Central memory CD8-positive, alpha-beta T cell (primary cell): ENCODE data around the gene MRPL38.

Experiments
- ATAC-seq: fragments of 150-1000 bp; cut with Tn5 transposase; replicated peaks from 2 replicates; pipeline ENCODE4 v1.10.0; 2022; ENCODE audit warnings: mild to moderate bottlenecking, moderate FRiP score, moderate number of reproducible peaks; ENCODE audit not compliant: poor library complexity, severe bottlenecking; ENCODE audit errors: extremely low read depth
- DNase-seq, 2 donors: peaks; one replicate each; pipeline ENCODE4 v3.0.0; 2021; ENCODE audit warnings: low spot score in 2 of 2
- H3K27ac Mint-ChIP-seq: one replicate; pipeline ENCODE4 v1.8.0; 2022; ENCODE audit warnings: low read depth, mild to moderate bottlenecking, moderate library complexity, mixed read lengths
- H3K27me3 Mint-ChIP-seq: one replicate; pipeline ENCODE4 v1.8.0; 2022; ENCODE audit warnings: mixed read lengths
- H3K36me3 Mint-ChIP-seq: one replicate; pipeline ENCODE4 v1.8.0; 2022; ENCODE audit warnings: mild to moderate bottlenecking, moderate library complexity, mixed read lengths; ENCODE audit not compliant: insufficient read depth
- H3K4me1 Mint-ChIP-seq: one replicate; pipeline ENCODE4 v1.8.0; 2022; ENCODE audit warnings: mixed read lengths
- H3K4me3 Mint-ChIP-seq: one replicate; pipeline ENCODE4 v1.8.0; 2022; ENCODE audit warnings: mild to moderate bottlenecking, moderate library complexity, mixed read lengths
- H3K9me3 Mint-ChIP-seq: one replicate; pipeline ENCODE4 v1.8.0; 2022; ENCODE audit warnings: mixed read lengths

The MRPL38 gene

DNA sequence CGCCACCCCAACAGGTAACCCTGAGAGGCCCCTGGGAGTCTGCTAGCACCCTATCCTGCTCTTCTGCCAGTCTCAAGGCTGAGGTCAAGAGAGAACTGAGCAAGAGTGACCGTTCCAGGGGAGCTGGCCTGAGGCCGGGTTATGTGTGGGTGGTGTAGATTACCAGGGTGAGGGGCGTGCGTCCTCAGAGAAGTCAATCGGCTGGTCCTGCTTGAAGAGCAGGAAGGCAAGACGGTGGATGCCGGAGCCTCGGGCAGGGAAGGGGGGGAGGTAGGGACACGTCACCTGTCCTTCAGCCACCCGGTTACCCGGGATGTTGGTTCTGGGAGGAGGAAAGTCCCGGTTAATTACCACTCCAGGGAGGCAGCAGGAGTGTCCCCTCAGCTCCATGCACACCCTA is 5.3 kb downstream of the MRPL38 start:
- peaks cover 27% of the 10 kb centered on the region for H3K36me3 Mint-ChIP-seq
- ATAC-seq (no peak), DNase-seq (no peak)
- H3K9me3 Mint-ChIP-seq = no peaks in the 10 kb centered on the region
- no peak overlapping the region for H3K27ac Mint-ChIP-seq
- peaks cover 35% of the 10 kb centered on the region for H3K4me1 Mint-ChIP-seq
- H3K4me3 Mint-ChIP-seq = no peak overlapping the region
- H3K27me3 Mint-ChIP-seq = no peaks in the 10 kb centered on the region

- H3K27me3 Mint-ChIP-seq = no peaks in the 10 kb centered on the region
- DNase-seq = no peak
- no peak overlapping the region for H3K27ac Mint-ChIP-seq
- no peak for ATAC-seq
- H3K36me3 Mint-ChIP-seq = peaks cover 26% of the 10 kb centered on the region
- peak overlapping the region; percentile 82 for H3K4me3 Mint-ChIP-seq
- no peaks in the 10 kb centered on the region for H3K9me3 Mint-ChIP-seq
- peaks cover 35% of the 10 kb centered on the region for H3K4me1 Mint-ChIP-seq
Observed at GRCh38 chr17:75898791-75899190, 5.9 kb downstream of the MRPL38 start.

DNA sequence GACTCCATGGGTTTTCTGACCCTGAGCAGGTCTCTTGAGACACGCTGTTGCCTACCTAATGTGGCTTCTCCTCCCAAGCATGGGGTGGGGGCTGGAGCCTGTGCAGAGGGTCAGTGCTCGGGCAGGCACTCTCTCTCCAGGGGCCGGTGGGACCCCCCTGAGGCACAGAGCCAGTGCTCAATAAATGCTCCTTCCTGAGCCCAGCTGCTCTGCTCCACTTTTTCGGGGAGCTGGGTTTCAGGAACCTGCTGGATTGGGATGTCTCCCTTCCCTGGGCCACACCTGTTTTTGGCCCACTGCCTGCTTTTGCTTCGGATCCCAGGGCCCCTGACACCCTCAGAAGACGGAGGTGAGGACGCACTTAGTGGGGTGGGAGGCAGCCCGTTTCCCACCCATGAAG is 6.6 kb downstream of the MRPL38 start:
- Mint-ChIP-seq H3K9me3 (no peaks in the 10 kb centered on the region), H3K4me1 (peaks cover 38% of the 10 kb centered on the region), H3K27me3 (no peaks in the 10 kb centered on the region), H3K27ac (peak overlapping the region; percentile 41), H3K36me3 (peaks cover 24% of the 10 kb centered on the region), H3K4me3 (peak overlapping the region; percentile 82)
- no peak for ATAC-seq
- no peak for DNase-seq

DNA sequence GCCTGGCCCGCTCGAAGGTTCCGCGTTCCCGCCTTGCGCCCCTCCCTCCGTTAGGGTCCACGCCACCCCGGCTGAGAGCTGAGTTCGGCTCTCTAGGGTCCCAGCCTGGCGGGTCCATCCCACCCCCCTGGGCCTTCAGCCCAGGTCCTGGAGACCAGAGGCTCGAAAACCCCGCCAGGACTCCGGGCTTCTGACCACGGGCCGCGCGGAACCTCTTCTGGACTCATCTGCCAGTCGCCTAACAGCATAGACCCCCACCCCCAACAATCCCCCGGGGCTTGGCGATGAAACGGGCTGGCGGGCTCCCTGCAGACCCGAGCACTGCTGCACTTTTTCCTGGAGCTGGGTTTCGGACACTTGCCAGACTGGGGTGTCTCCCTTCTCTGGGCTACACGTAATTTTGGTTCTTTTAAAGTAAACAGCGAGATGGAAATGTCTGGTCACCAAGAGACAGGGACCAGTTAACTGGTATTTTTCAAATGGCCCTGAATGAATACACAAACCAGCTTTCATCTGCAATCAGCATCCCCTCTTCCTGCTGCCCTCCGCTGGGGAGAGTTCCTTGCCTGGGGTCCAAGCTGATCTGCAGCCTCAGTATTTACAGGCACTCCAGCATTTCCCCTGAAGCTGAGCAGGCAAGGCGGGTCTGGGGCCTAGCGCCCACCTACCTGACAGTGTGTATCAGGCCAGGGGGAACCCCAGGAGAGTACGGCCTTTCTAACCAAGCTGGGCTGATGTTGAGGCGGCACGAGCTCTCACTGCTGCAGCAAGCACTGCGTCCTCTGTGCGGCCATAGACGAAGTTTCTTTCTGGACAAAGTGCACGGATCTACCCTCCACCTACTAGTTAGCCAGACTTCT is 7.3 kb downstream of the MRPL38 start:
- H3K27me3 Mint-ChIP-seq = no peaks in the 10 kb centered on the region
- peaks cover 38% of the 10 kb centered on the region for H3K4me1 Mint-ChIP-seq
- ATAC-seq = no peak
- H3K9me3 Mint-ChIP-seq = no peaks in the 10 kb centered on the region
- no peak for DNase-seq
- peak overlapping the region; percentile 41 for H3K27ac Mint-ChIP-seq
- peak overlapping the region; percentile 82 for H3K4me3 Mint-ChIP-seq
- peaks cover 24% of the 10 kb centered on the region for H3K36me3 Mint-ChIP-seq

- Mint-ChIP-seq H3K4me1 (peaks cover 38% of the 10 kb centered on the region), H3K36me3 (peaks cover 24% of the 10 kb centered on the region), H3K9me3 (no peaks in the 10 kb centered on the region), H3K4me3 (peak within 1 kb of the TSS; percentile 82), H3K27ac (peak within 1 kb of the TSS; percentile 92), H3K27me3 (no peaks in the 10 kb centered on the region)
- DNase-seq = peak; percentile 58 to 62
- ATAC-seq = peak; percentile 90
Observed at GRCh38 chr17:75896415-75897159, 8.1 kb downstream of the MRPL38 start, which contains the start of gene TRIM65. Gene TRIM65, minus strand, starts transcription at chr17:75896951. Its CDS starts 14 bp downstream, at chr17:75896937.

- Mint-ChIP-seq H3K27me3 (no peaks in the 10 kb centered on the region), H3K9me3 (no peaks in the 10 kb centered on the region), H3K27ac (peak overlapping the region; percentile 92), H3K4me1 (peaks cover 38% of the 10 kb centered on the region), H3K36me3 (peaks cover 19% of the 10 kb centered on the region), H3K4me3 (peak overlapping the region; percentile 82)
- ATAC-seq = no peak
- no peak for DNase-seq
Observed at GRCh38 chr17:75895370-75896155, 9.1 kb downstream of the MRPL38 start.

GRCh38 chr17:75894049-75894733 is 10.5 kb downstream of the MRPL38 start:
- ATAC-seq = no peak
- Mint-ChIP-seq H3K4me3 (no peak overlapping the region), H3K36me3 (peaks cover 12% of the 10 kb centered on the region), H3K9me3 (no peaks in the 10 kb centered on the region), H3K27me3 (no peaks in the 10 kb centered on the region), H3K4me1 (peaks cover 41% of the 10 kb centered on the region), H3K27ac (peak overlapping the region; percentile 73)
- DNase-seq = no peak

DNA sequence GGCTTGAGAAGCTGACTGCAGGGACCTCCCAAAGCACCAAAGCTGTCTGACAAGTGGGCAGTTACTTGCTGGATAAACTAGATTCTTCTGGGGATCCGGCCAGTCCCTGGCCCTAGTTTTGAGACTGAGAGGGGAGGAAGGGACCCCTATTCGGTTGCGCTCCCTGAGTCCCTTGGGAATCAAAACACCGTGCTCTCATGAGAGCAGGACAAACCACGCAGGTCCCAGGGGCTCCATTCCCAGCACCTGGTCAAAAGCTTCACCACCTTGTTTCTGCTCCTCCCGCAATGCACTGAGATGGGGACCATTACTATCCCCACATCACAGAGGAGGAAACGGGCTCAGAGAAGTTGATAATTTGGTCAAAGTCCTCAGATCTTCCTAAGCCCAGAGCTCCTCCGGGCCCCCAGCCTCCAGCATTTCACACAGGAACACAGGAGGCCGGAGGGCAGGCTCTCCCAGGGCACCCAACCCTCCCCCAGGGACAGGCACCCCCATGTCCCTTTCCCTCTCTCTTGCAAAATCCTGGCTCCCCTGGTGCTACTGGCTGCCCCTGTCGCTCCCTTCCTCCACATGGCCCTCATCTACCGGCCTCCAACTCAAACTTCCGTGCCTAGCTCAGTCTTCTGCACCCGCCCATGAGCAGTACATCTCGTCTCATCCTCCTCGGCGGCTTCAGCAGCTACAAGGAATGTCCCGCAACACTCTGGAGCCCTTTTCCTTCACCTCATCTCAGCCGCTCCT is 11.2 kb downstream of the MRPL38 start:
- DNase-seq (no peak), ATAC-seq (no peak)
- Mint-ChIP-seq H3K4me3 (no peak overlapping the region), H3K27me3 (no peaks in the 10 kb centered on the region), H3K27ac (peak overlapping the region; percentile 73), H3K4me1 (peaks cover 34% of the 10 kb centered on the region), H3K36me3 (peaks cover 8% of the 10 kb centered on the region), H3K9me3 (no peaks in the 10 kb centered on the region)

- ATAC-seq (no peak), DNase-seq (no peak)
- H3K36me3 Mint-ChIP-seq = peaks cover 8% of the 10 kb centered on the region
- H3K27me3 Mint-ChIP-seq = no peaks in the 10 kb centered on the region
- H3K4me3 Mint-ChIP-seq = no peak overlapping the region
- H3K27ac Mint-ChIP-seq = no peak overlapping the region
- no peaks in the 10 kb centered on the region for H3K9me3 Mint-ChIP-seq
- H3K4me1 Mint-ChIP-seq = peaks cover 33% of the 10 kb centered on the region
Observed at GRCh38 chr17:75892556-75893224, 12.0 kb downstream of the MRPL38 start.

GRCh38 chr17:75891605-75892555 is 12.8 kb downstream of the MRPL38 start:
- Mint-ChIP-seq H3K4me3 (no peak overlapping the region), H3K36me3 (peaks cover 10% of the 10 kb centered on the region), H3K27me3 (no peaks in the 10 kb centered on the region), H3K27ac (no peak overlapping the region), H3K4me1 (peaks cover 28% of the 10 kb centered on the region), H3K9me3 (no peaks in the 10 kb centered on the region)
- ATAC-seq = no peak
- DNase-seq = no peak
